Endodermal cell (in vitro differentiated cells): ENCODE results near the gene SMCO4. TPM values are rescaled to one million over a fixed set of nuclear protein-coding genes. Genes with fewer than 3 reads are reported as not detected.

ENCODE experiments used
- DNase-seq: peaks from one replicate; pipeline ENCODE4 v3.0.0-alpha.2; 2017
- H3K27ac ChIP-seq: 2 replicates; pipeline ENCODE4 v1.5.1; 2013; ENCODE audit warnings: mild to moderate bottlenecking, low read depth, low read length, moderate library complexity
- H3K27me3 ChIP-seq: 2 replicates; pipeline ENCODE4 v1.6.1; 2013; ENCODE audit warnings: mild to moderate bottlenecking, low read length, moderate library complexity; ENCODE audit not compliant: insufficient read depth, control insufficient read depth, poor library complexity, severe bottlenecking
- H3K36me3 ChIP-seq: 2 replicates; pipeline ENCODE4 v1.7.0; 2013; ENCODE audit warnings: mild to moderate bottlenecking, low read length, moderate library complexity; ENCODE audit not compliant: control insufficient read depth, insufficient read depth
- H3K4me1 ChIP-seq: one replicate; pipeline ENCODE4 v1.7.0; 2013; ENCODE audit warnings: low read length; ENCODE audit not compliant: control insufficient read depth, insufficient read depth
- H3K4me3 ChIP-seq: 2 replicates; pipeline ENCODE4 v1.5.1; 2013; ENCODE audit warnings: mild to moderate bottlenecking, low read length, moderate library complexity
- H3K9ac ChIP-seq: 2 replicates; pipeline ENCODE4 v1.6.1; 2013; ENCODE audit warnings: mild to moderate bottlenecking, low read length, moderate library complexity; ENCODE audit not compliant: poor library complexity, severe bottlenecking; ENCODE audit errors: extremely low read depth
- H3K9me3 ChIP-seq: 2 replicates; pipeline ENCODE4 v1.6.1; 2013; ENCODE audit warnings: mild to moderate bottlenecking, low read length, moderate library complexity; ENCODE audit not compliant: control insufficient read depth
- H3K27ac Mint-ChIP-seq: 2 replicates; pipeline ENCODE4 v1.8.0; 2020; ENCODE audit warnings: mixed read lengths
- H3K27me3 Mint-ChIP-seq: 2 replicates; pipeline ENCODE4 v1.8.0; 2021; ENCODE audit warnings: mild to moderate bottlenecking, mixed read lengths; ENCODE audit not compliant: insufficient read depth
- H3K36me3 Mint-ChIP-seq: 2 replicates; pipeline ENCODE4 v1.8.0; 2020; ENCODE audit warnings: low read depth, mixed read lengths
- H3K4me1 Mint-ChIP-seq: 2 replicates; pipeline ENCODE4 v1.8.0; 2020; ENCODE audit warnings: mixed read lengths
- H3K4me3 Mint-ChIP-seq: 2 replicates; pipeline ENCODE4 v1.8.0; 2020; ENCODE audit warnings: mild to moderate bottlenecking, moderate library complexity, mixed read lengths
- H3K9me3 Mint-ChIP-seq: 2 replicates; pipeline ENCODE4 v1.8.0; 2020; ENCODE audit warnings: mild to moderate bottlenecking, mixed read lengths
- CTCF ChIP-seq: fragments of 200-600 bp; sonication (generic); conservative IDR thresholded peaks from 2 replicates; pipeline ENCODE4 v1.5.0; 2021; ENCODE audit warnings: antibody characterized with exemption, mild to moderate bottlenecking
- WGBS, 2 experiments: methylation state at CpG; one replicate each; pipeline versions ENCODE4 v1.1.5 to v1.1.7; 2013; ENCODE audit warnings: missing lambda C conversion rate in 2 of 2, mixed read lengths in 1 of 2; ENCODE audit not compliant: insufficient coverage in 1 of 2, insufficient read length in 1 of 2; 5-methylcytosine and 5-hydroxymethylcytosine counted together
- total RNA-seq, 2 donors: library from RNA; stranded (reverse); fragmentation: NEBNext Ultra II Directional in 1 of 2; extraction: Animal tissue kit (Norgen Biotek cat#: 25700) in 1 of 2; gene quantifications; 2 replicates in 1 of 2; 3 replicates in 1 of 2; pipeline ENCODE4 v1.2.1, GENCODE V29; 2021

The SMCO4 gene
- total RNA-seq, 2 donors from 2014 or later: 27.3 to 47.7 TPM

- H3K36me3 Mint-ChIP-seq: peaks cover 4% of the 10 kb centered on the region
- H3K27me3 ChIP-seq: no peaks in the 10 kb centered on the region
- no peak overlapping the region for H3K27ac ChIP-seq
- no peak overlapping the region for H3K9ac ChIP-seq
- H3K27ac Mint-ChIP-seq: no peak overlapping the region
- no peak for TF ChIP-seq CTCF
- no peaks in the 10 kb centered on the region for H3K9me3 ChIP-seq
- H3K4me3 Mint-ChIP-seq: no peak overlapping the region
- 89 to 97% methylated on average over 5 to 8 of the region's 8 CpGs for WGBS, 2 experiments
- peaks cover 55% of the 10 kb centered on the region for H3K4me1 Mint-ChIP-seq
- H3K9me3 Mint-ChIP-seq: no peaks in the 10 kb centered on the region
- H3K4me1 ChIP-seq: peaks cover 12% of the 10 kb centered on the region
- no peak for DNase-seq
- no peaks in the 10 kb centered on the region for H3K27me3 Mint-ChIP-seq
- no peak overlapping the region for H3K4me3 ChIP-seq
- no peaks in the 10 kb centered on the region for H3K36me3 ChIP-seq
These were observed 49.8 kb downstream of the SMCO4 start for GRCh38 chr11:93493252-93493897.

- H3K9me3 Mint-ChIP-seq: no peaks in the 10 kb centered on the region
- H3K27ac Mint-ChIP-seq: no peak overlapping the region
- no peak overlapping the region for H3K4me3 ChIP-seq
- no peaks in the 10 kb centered on the region for H3K36me3 ChIP-seq
- H3K4me3 Mint-ChIP-seq: no peak overlapping the region
- 96 to 98% methylated on average over 8 of the region's 8 CpGs for whole genome bisulfite sequencing, 2 experiments
- no peak for DNase-seq
- no peak overlapping the region for H3K9ac ChIP-seq
- no peaks in the 10 kb centered on the region for H3K27me3 ChIP-seq
- peaks cover 51% of the 10 kb centered on the region for H3K4me1 Mint-ChIP-seq
- H3K27ac ChIP-seq: no peak overlapping the region
- H3K36me3 Mint-ChIP-seq: peaks cover 4% of the 10 kb centered on the region
- no peaks in the 10 kb centered on the region for H3K27me3 Mint-ChIP-seq
- H3K4me1 ChIP-seq: peaks cover 12% of the 10 kb centered on the region
- no peaks in the 10 kb centered on the region for H3K9me3 ChIP-seq
- TF ChIP-seq CTCF: no peak
These were observed 50.5 kb downstream of the SMCO4 start for GRCh38 chr11:93492464-93493251.

GRCh38 chr11:93491973-93492372 lies 51.2 kb downstream of the SMCO4 start:
- Mint-ChIP-seq H3K4me1 (peaks cover 45% of the 10 kb centered on the region), H3K27ac (no peak overlapping the region), H3K4me3 (no peak overlapping the region), H3K27me3 (no peaks in the 10 kb centered on the region), H3K36me3 (peaks cover 4% of the 10 kb centered on the region), H3K9me3 (no peaks in the 10 kb centered on the region)
- Histone ChIP-seq H3K36me3 (no peaks in the 10 kb centered on the region), H3K27ac (no peak overlapping the region), H3K27me3 (no peaks in the 10 kb centered on the region), H3K4me1 (peaks cover 11% of the 10 kb centered on the region), H3K9ac (no peak overlapping the region), H3K4me3 (no peak overlapping the region), H3K9me3 (no peaks in the 10 kb centered on the region)
- DNase-seq: no peak
- 93 to 95% methylated on average over 3 to 5 of the region's 5 CpGs for WGBS, 2 experiments
- TF ChIP-seq CTCF: no peak
